Measurements from ENCODE around the gene FSHR. TPM values are rescaled to one million over a fixed set of nuclear protein-coding genes. Genes with fewer than 3 reads are reported as not detected.

FSHR gene
- total and polyA plus RNA-seq, 2 of the 4 experiments (the other 2 are of a cell fraction) = not detected

- dilution Hi-C loops (cut with HindIII; ENCODE audit: low sequenced_read_pairs, unreplicated experiment) = no loop called here
- ATAC-seq (ENCODE audit: low read depth) = no peak
- no TSS peak for BruUV-seq (replicated peaks)
- ChIA-PET POLR2A (ENCODE audit: unreplicated experiment) (no interaction called here), CTCF (no interaction called here)
- Histone ChIP-seq H2BK5ac (ENCODE audit: low read depth, low read length, poor library complexity, severe bottlenecking) (no peak overlapping the region), H3K36me3 (ENCODE audit: control insufficient read depth, insufficient read depth, low read length) (no peaks in the 10 kb centered on the region), H3K4me2 (ENCODE audit: low read depth, low read length) (no peak overlapping the region), H3K9ac (ENCODE audit: low read depth, low read length) (no peak overlapping the region), H2AK5ac (ENCODE audit: low read depth, low read length) (no peak overlapping the region), H3K4me1 (ENCODE audit: control insufficient read depth, insufficient read depth, low read length) (no peaks in the 10 kb centered on the region), H2AFZ (replicated peaks; ENCODE audit: low read length, poor library complexity) (no peak overlapping the region), H3K9me3 (ENCODE audit: control insufficient read depth, insufficient read depth, low read length) (no peaks in the 10 kb centered on the region; the same call in 1 of the 2 replicates), H4K8ac (ENCODE audit: low read depth in 2 of 2, low read length in 2 of 2) (no peak overlapping the region), H2BK15ac (ENCODE audit: low read depth, low read length) (no peak overlapping the region), H2BK120ac (ENCODE audit: low read depth, low read length) (no peak overlapping the region), H3K27me3 (ENCODE audit: control insufficient read depth, insufficient read depth, low read length) (no peaks in the 10 kb centered on the region), H3K4me3 (ENCODE audit: insufficient read depth, low read depth, low read length) (no peak overlapping the region), H3K9me1 (ENCODE audit: insufficient read depth, low read length) (no peaks in the 10 kb centered on the region), H3K23ac (ENCODE audit: low read depth, low read length) (no peak overlapping the region), H3K14ac (replicated peaks; ENCODE audit: low read depth, low read length) (no peak overlapping the region), H4K20me1 (ENCODE audit: insufficient read depth, low read length) (no peaks in the 10 kb centered on the region), H3K4ac (ENCODE audit: low read depth, low read length) (no peak overlapping the region), H3K79me1 (ENCODE audit: low read depth in 1 of 2, low read length in 2 of 2) (no peaks in the 10 kb centered on the region), H2BK20ac (ENCODE audit: low read depth, low read length) (no peak overlapping the region), H2AK9ac (replicated peaks; ENCODE audit: low read depth, low read length, poor library complexity) (no peak overlapping the region), H3K18ac (ENCODE audit: low read depth, low read length) (no peak overlapping the region), H3K27ac (ENCODE audit: insufficient read depth, low read length) (no peak overlapping the region), H4K5ac (ENCODE audit: low read depth, low read length) (no peak overlapping the region), H3K56ac (ENCODE audit: extremely low read depth, insufficient read depth, low read length) (no peak overlapping the region), H4K91ac (ENCODE audit: insufficient read depth, low read depth, low read length) (no peak overlapping the region)
- WGBS, 2 experiments (ENCODE audit: extremely low coverage in 2 of 2, insufficient read length in 1 of 2) = no CpG with 5 or more reads among the region's 4 CpGs
- no peak for TF ChIP-seq MAZ (IDR thresholded peaks at IDR 0.05; ENCODE audit: borderline replicate concordance, low read depth, low read length)
- no peak for TF ChIP-seq MAFK (IDR thresholded peaks at IDR 0.05; ENCODE audit: low read depth, low read length)
- no peak for TF ChIP-seq MXI1 (IDR thresholded peaks at IDR 0.05; ENCODE audit: borderline replicate concordance, low read depth, low read length)
- TF ChIP-seq CHD1 (IDR thresholded peaks at IDR 0.05; ENCODE audit: low read depth, low read length) = no peak
- no peak for TF ChIP-seq RAD21 (IDR thresholded peaks at IDR 0.05; ENCODE audit: low read length)
- TF ChIP-seq NFE2L2 (IDR thresholded peaks at IDR 0.05; ENCODE audit: low read depth, low read length) = no peak
- no peak for TF ChIP-seq RCOR1 (IDR thresholded peaks at IDR 0.05; ENCODE audit: insufficient replicate concordance, low read length)
- TF ChIP-seq CEBPB (IDR thresholded peaks at IDR 0.05; ENCODE audit: low read depth, low read length) = no peak
- TF ChIP-seq, protein P1, sequence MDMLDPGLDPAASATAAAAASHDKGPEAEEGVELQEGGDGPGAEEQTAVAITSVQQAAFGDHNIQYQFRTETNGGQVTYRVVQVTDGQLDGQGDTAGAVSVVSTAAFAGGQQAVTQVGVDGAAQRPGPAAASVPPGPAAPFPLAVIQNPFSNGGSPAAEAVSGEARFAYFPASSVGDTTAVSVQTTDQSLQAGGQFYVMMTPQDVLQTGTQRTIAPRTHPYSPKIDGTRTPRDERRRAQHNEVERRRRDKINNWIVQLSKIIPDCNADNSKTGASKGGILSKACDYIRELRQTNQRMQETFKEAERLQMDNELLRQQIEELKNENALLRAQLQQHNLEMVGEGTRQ (IDR thresholded peaks at IDR 0.05; ENCODE audit: low read depth, low read length) = no peak
- TF ChIP-seq POLR2A (IDR thresholded peaks at IDR 0.05; ENCODE audit: low read depth, low read length) = no peak
- TF ChIP-seq, protein P2, sequence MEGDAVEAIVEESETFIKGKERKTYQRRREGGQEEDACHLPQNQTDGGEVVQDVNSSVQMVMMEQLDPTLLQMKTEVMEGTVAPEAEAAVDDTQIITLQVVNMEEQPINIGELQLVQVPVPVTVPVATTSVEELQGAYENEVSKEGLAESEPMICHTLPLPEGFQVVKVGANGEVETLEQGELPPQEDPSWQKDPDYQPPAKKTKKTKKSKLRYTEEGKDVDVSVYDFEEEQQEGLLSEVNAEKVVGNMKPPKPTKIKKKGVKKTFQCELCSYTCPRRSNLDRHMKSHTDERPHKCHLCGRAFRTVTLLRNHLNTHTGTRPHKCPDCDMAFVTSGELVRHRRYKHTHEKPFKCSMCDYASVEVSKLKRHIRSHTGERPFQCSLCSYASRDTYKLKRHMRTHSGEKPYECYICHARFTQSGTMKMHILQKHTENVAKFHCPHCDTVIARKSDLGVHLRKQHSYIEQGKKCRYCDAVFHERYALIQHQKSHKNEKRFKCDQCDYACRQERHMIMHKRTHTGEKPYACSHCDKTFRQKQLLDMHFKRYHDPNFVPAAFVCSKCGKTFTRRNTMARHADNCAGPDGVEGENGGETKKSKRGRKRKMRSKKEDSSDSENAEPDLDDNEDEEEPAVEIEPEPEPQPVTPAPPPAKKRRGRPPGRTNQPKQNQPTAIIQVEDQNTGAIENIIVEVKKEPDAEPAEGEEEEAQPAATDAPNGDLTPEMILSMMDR (conservative IDR thresholded peaks at IDR 0.05; ENCODE audit: low read depth, low read length) = no peak
- no peak for TF ChIP-seq SMC3 (IDR thresholded peaks at IDR 0.05; ENCODE audit: low read depth, low read length)
- no peak for TF ChIP-seq FOS (IDR thresholded peaks at IDR 0.05; ENCODE audit: low read depth, low read length)
- no peak for TF ChIP-seq RFX5 (IDR thresholded peaks at IDR 0.05; ENCODE audit: low read depth, low read length)
- TF ChIP-seq, protein P3, sequence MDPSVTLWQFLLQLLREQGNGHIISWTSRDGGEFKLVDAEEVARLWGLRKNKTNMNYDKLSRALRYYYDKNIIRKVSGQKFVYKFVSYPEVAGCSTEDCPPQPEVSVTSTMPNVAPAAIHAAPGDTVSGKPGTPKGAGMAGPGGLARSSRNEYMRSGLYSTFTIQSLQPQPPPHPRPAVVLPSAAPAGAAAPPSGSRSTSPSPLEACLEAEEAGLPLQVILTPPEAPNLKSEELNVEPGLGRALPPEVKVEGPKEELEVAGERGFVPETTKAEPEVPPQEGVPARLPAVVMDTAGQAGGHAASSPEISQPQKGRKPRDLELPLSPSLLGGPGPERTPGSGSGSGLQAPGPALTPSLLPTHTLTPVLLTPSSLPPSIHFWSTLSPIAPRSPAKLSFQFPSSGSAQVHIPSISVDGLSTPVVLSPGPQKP (IDR thresholded peaks at IDR 0.05; ENCODE audit: borderline replicate concordance, low read depth, low read length) = no peak
- intact Hi-C loops (cut with micrococcal nuclease) = no loop called here
- in situ Hi-C loops (cut with MboI; ENCODE audit: low sequenced_read_pairs) = no loop called here
- no peak for DNase-seq
Observed at GRCh38 chr2:49041061-49041460, 113.3 kb downstream of the FSHR start.

Measured in IMR-90 (cell line).